ENCODE results near the gene RPL14.

GRCh38 chr3:40490916-40491315, 33.8 kb downstream of the RPL14 start:
- TF ChIP-seq CTCF (IDR thresholded peaks at IDR 0.05): no peak
- TF ChIP-seq POLR2A (IDR thresholded peaks at IDR 0.05): no peak

Data from heart left ventricle (tissue), 13 donors.